Neural cell (in vitro differentiated cells): ENCODE measurements around the gene TNFRSF6B. TPM values are rescaled to one million over a fixed set of nuclear protein-coding genes. Genes with fewer than 3 reads are reported as not detected.

ENCODE experiments used
- H2AFZ ChIP-seq: fragments of 200-600, 300-800 bp; sonication (generic), shearing (Covaris generic); 2 replicates; pipeline ENCODE4 v1.6.0; 2014; ENCODE audit warnings: low read depth, mild to moderate bottlenecking, antibody characterized with exemption, low read length, moderate library complexity
- H3F3A ChIP-seq: fragments of 200-600 bp; shearing (Covaris generic); 2 replicates; pipeline ENCODE4 v1.6.1; 2016; ENCODE audit warnings: mild to moderate bottlenecking, moderate library complexity, mixed read lengths, antibody characterized with exemption, low read length; ENCODE audit not compliant: insufficient read depth, poor library complexity, severe bottlenecking
- H3K27ac ChIP-seq: fragments of 200-600, 300-800 bp; sonication (generic), shearing (Covaris generic); 2 replicates; pipeline ENCODE4 v1.5.1; 2014; ENCODE audit warnings: mild to moderate bottlenecking, low read length, moderate library complexity
- H3K27me3 ChIP-seq: fragments of 300-800, 200-600 bp; sonication (generic), shearing (Covaris generic); 2 replicates; pipeline ENCODE4 v1.6.0; 2014; ENCODE audit warnings: mild to moderate bottlenecking, low read depth, low read length, moderate library complexity; ENCODE audit not compliant: insufficient read depth
- H3K36me3 ChIP-seq: fragments of 300-800, 200-600 bp; sonication (generic), shearing (Covaris generic); 2 replicates; pipeline ENCODE4 v1.5.1; 2014; ENCODE audit warnings: mild to moderate bottlenecking, antibody characterized with exemption, low read length, moderate library complexity; ENCODE audit not compliant: insufficient read depth
- H3K4me2 ChIP-seq: fragments of 300-800, 200-600 bp; sonication (generic), shearing (Covaris generic); 2 replicates; pipeline ENCODE4 v1.6.0; 2014; ENCODE audit warnings: mild to moderate bottlenecking, low read length
- H3K4me3 ChIP-seq: fragments of 300-800, 200-600 bp; sonication (generic), shearing (Covaris generic); 2 replicates; pipeline ENCODE4 v1.5.1; 2014; ENCODE audit warnings: mild to moderate bottlenecking, low read length, moderate library complexity
- H3K79me2 ChIP-seq: fragments of 200-600 bp; shearing (Covaris generic); replicated peaks from 2 replicates; pipeline ENCODE4 v1.6.0; 2014; ENCODE audit warnings: mild to moderate bottlenecking, low read length, moderate library complexity; ENCODE audit not compliant: insufficient read depth
- H3K9ac ChIP-seq: fragments of 300-800, 200-600 bp; sonication (generic), shearing (Covaris generic); 2 replicates; pipeline ENCODE4 v1.6.1; 2016; ENCODE audit warnings: mild to moderate bottlenecking, low read length, mixed read lengths
- H3K9me2 ChIP-seq: fragments of 200-600 bp; shearing (Covaris generic); 2 replicates; pipeline ENCODE4 v1.6.1; 2016; ENCODE audit warnings: mild to moderate bottlenecking, low read length, mixed read lengths; ENCODE audit not compliant: insufficient read depth
- H3K9me3 ChIP-seq: fragments of 200-600, 300-800 bp; sonication (generic), shearing (Covaris generic); 2 replicates; pipeline ENCODE4 v1.6.1; 2016; ENCODE audit warnings: mild to moderate bottlenecking, mixed run types, low read length, moderate library complexity, mixed read lengths
- H4K20me1 ChIP-seq: fragments of 200-600 bp; shearing (Covaris generic); 2 replicates; pipeline ENCODE4 v1.6.1; 2016; ENCODE audit warnings: mild to moderate bottlenecking, mixed run types; ENCODE audit not compliant: insufficient read depth
- EP300 ChIP-seq: fragments of 450-650 bp; conservative IDR thresholded peaks from 2 replicates; pipeline ENCODE4 v1.6.1; 2014; ENCODE audit warnings: antibody characterized with exemption, mild to moderate bottlenecking, moderate library complexity; ENCODE audit not compliant: poor library complexity, severe bottlenecking
- EZH2 ChIP-seq: fragments of 200-600, 300-800 bp; shearing (Covaris generic), sonication (generic); IDR thresholded peaks from 2 replicates; pipeline ENCODE4 v1.6.1; 2014; ENCODE audit warnings: antibody characterized with exemption, low read length, borderline replicate concordance, mild to moderate bottlenecking; ENCODE audit not compliant: insufficient read depth, poor library complexity, severe bottlenecking
- MXI1 ChIP-seq: fragments of 450-650 bp; conservative IDR thresholded peaks from 2 replicates; pipeline ENCODE4 v1.6.1; 2014; ENCODE audit warnings: antibody characterized with exemption, mild to moderate bottlenecking; ENCODE audit not compliant: poor library complexity, severe bottlenecking
- POLR2AphosphoS5 ChIP-seq: IDR thresholded peaks from 2 replicates; pipeline ENCODE4 v1.6.1; 2012
- RAD21 ChIP-seq: fragments of 450-650 bp; conservative IDR thresholded peaks from 2 replicates; pipeline ENCODE4 v1.6.1; 2014; ENCODE audit warnings: antibody characterized with exemption, mild to moderate bottlenecking, moderate library complexity
- REST ChIP-seq: IDR thresholded peaks from 2 replicates; pipeline ENCODE4 v1.6.1; 2012; ENCODE audit warnings: borderline replicate concordance
- SMC3 ChIP-seq: fragments of 450-650 bp; conservative IDR thresholded peaks from 2 replicates; pipeline ENCODE4 v1.6.1; 2014; ENCODE audit warnings: antibody characterized with exemption, mild to moderate bottlenecking, moderate library complexity; ENCODE audit not compliant: poor library complexity
- TAF1 ChIP-seq: IDR thresholded peaks from 2 replicates; pipeline ENCODE4 v1.6.1; 2012; ENCODE audit warnings: low read depth
- polyA plus RNA-seq: library from polyadenylated mRNA; depleted of rRNA; stranded (reverse); fragments of >200 nt; gene quantifications from 2 replicates; pipeline ENCODE4 v1.2.3, GENCODE V29; 2014

TNFRSF6B gene
- polyA plus RNA-seq, 1 donor from 2014 or later: 9.4 TPM

GRCh38 chr20:63742381-63743024, 46.1 kb downstream of the TNFRSF6B start:
- Histone ChIP-seq H4K20me1 (no peaks in the 10 kb centered on the region), H3K4me2 (no peak overlapping the region), H3K4me3 (no peak overlapping the region), H3K9me2 (no peaks in the 10 kb centered on the region), H3K9ac (no peak overlapping the region), H3K9me3 (no peaks in the 10 kb centered on the region), H3F3A (no peaks in the 10 kb centered on the region), H3K79me2 (no peaks in the 10 kb centered on the region), H2AFZ (no peak overlapping the region), H3K27ac (no peak overlapping the region), H3K36me3 (no peaks in the 10 kb centered on the region), H3K27me3 (no peaks in the 10 kb centered on the region)
- TF ChIP-seq SMC3 (no peak), TAF1 (no peak), EZH2 (no peak), REST (no peak), EP300 (no peak)

- no peak overlapping the region for H2AFZ ChIP-seq
- no peak overlapping the region for H3K4me2 ChIP-seq
- no peaks in the 10 kb centered on the region for H4K20me1 ChIP-seq
- no peak overlapping the region for H3K4me3 ChIP-seq
- H3K27ac ChIP-seq: no peak overlapping the region
- no peak overlapping the region for H3K9ac ChIP-seq
- H3K27me3 ChIP-seq: no peaks in the 10 kb centered on the region
- TF ChIP-seq RAD21: no peak
- no peak for TF ChIP-seq MXI1
- no peak for TF ChIP-seq EP300
- no peak for TF ChIP-seq POLR2AphosphoS5
- TF ChIP-seq TAF1: no peak
- TF ChIP-seq REST: no peak
- TF ChIP-seq EZH2: no peak
- no peaks in the 10 kb centered on the region for H3K9me3 ChIP-seq
- H3K9me2 ChIP-seq: no peaks in the 10 kb centered on the region
- H3K36me3 ChIP-seq: no peaks in the 10 kb centered on the region
- no peaks in the 10 kb centered on the region for H3F3A ChIP-seq
- H3K79me2 ChIP-seq: no peaks in the 10 kb centered on the region
These were observed 46.9 kb downstream of the TNFRSF6B start for GRCh38 chr20:63743210-63743970.
